GM15510 (cell line): Measurements from ENCODE around the gene SLITRK3.

Source experiments
- POLR2A ChIP-seq: IDR thresholded peaks from 3 replicates; pipeline ENCODE4 v1.6.1; 2011; ENCODE audit warnings: borderline replicate concordance; ENCODE audit not compliant: insufficient read length; ENCODE audit errors: extremely low read depth

The SLITRK3 gene

DNA sequence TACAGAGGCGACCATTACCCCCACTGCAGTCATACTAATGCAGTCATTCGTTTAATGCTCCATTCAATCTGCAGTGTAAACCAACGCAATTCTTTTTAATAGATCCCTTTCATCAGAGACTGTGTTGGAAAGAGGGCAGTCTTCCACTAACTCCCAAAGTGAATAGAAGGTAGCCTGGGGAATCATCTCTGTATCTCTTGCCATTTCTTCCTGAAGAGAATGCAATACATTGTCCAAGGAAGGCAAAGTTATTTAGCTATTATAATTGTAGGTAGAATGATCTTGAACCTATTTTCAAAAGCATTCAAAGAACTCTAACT, 1.3 kb upstream of the SLITRK3 start:
- TF ChIP-seq POLR2A = no peak

GRCh38 chr3:165196577-165197480, 645 bp upstream of the SLITRK3 start:
- no peak for TF ChIP-seq POLR2A

GRCh38 chr3:165195241-165195639, 944 bp downstream of the SLITRK3 start:
- no peak for TF ChIP-seq POLR2A

GRCh38 chr3:165194511-165195240, 1.5 kb downstream of the SLITRK3 start:
- no peak for TF ChIP-seq POLR2A

- TF ChIP-seq POLR2A = no peak
These were observed 2.6 kb downstream of the SLITRK3 start for GRCh38 chr3:165193366-165194254.

DNA sequence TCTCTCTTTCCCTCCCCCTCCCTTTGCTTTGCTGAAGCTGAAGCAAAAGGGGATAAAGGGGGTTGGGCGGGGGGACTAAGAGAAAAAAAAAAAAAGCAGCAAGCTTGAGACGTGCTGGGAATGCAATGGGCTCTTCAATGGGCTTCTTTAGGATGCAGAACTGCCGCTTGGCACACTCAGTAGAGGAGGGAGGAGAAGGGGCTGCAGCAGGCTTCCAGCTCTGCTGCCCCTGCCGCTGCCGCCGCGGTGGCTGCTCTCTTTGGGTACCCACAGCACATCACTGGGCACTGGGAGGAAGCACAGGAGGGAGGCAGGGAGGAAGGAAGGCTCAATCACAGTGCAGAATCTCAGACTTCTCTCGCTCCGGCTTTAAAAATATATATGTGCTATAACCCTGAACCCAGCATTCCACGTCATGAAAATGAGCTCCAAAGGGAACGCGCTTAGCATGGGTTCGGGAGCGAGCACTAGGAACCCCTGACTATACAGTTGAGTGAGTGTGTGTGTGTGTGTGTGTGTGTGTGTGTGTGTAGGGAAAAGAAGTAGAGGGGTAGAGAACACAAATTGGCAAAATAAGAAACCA, 3.5 kb downstream of the SLITRK3 start:
- TF ChIP-seq POLR2A = no peak

- TF ChIP-seq POLR2A = no peak
These were observed 4.7 kb downstream of the SLITRK3 start for GRCh38 chr3:165191491-165191890.

DNA sequence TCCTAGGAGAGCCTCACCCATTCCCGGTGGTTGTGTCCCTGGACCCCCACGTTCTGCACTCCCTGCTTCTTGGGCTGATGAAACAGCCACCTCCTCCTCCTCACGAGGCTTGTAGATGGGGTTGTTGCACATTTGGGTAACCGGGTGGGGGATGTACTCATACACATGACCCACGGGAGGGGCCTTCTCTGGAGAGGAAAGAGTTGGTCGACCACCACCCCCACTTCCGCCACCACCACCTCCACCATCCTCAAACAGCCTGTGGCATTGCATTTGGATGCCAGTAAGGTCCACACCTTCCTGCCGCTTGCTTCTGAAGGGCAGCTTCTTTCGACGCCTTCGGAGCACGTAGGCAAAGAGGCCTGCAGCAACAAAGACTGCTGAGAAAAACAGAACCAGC, 7.7 kb downstream of the SLITRK3 start:
- TF ChIP-seq POLR2A = no peak

- TF ChIP-seq POLR2A = no peak
These were observed 10.4 kb downstream of the SLITRK3 start for GRCh38 chr3:165185707-165186327.

DNA sequence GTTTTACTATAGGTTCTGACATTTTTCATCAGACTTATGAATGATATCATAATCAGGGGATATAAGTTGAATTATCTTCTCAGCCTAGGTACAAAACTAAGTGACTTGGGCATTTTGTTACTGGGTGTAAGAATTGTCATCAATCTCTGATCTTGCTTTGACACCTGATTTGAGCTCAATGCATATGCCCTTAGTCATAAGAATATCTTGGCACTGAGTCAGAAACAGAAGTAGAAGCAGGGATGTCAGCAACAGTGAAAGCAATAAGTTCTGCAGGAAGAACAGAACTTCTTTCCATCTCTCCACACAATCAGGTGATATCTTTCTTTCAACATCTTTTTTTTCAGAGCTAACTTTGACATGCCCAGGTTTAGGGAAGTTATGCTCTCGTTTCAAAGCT, 14.6 kb downstream of the SLITRK3 start:
- no peak for TF ChIP-seq POLR2A

GRCh38 chr3:165170236-165170635, 25.9 kb downstream of the SLITRK3 start:
- TF ChIP-seq POLR2A = no peak

GRCh38 chr3:165169368-165169767, 26.8 kb downstream of the SLITRK3 start:
- TF ChIP-seq POLR2A = no peak

DNA sequence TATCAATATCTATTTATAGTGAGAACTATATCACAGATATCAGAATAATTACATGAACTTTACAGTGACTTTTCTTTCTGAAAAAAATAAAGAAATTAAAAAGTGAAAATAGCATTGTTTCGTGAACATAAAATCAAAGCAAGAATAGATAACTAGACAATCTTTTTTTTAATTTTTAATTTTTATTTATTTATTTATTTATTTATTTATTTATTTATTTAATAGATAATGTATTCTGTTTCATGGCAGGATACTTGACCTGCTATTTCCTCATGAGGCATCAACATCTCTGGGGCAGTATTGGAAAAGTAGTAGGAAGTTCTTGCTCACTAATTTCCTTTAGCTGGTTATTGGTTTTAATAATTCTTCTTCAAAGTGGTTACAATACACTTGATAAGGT, 33.3 kb downstream of the SLITRK3 start:
- no peak for TF ChIP-seq POLR2A

- TF ChIP-seq POLR2A = no peak
These were observed 36.3 kb downstream of the SLITRK3 start for GRCh38 chr3:165159760-165160421.
